A549 (cell line): ENCODE data around the gene VPS13D.

ENCODE experiments used
- BCL3 ChIP-seq: fragments of >200 bp; sonication (Bioruptor Twin); formaldehyde crosslinking; IDR thresholded peaks from 3 replicates; pipeline ENCODE4 v1.6.1; 2016
- EHMT2 ChIP-seq: fragments of 200-600 bp; sonication (generic); IDR thresholded peaks from 2 replicates; pipeline ENCODE4 v1.6.1; 2016; ENCODE audit warnings: antibody characterized with exemption, low read depth, mild to moderate bottlenecking, moderate library complexity
- ELK1 ChIP-seq: fragments of 150-350 bp; IDR thresholded peaks from 2 replicates; pipeline ENCODE4 v1.6.1; 2014; ENCODE audit warnings: low read depth, mild to moderate bottlenecking, low read length
- EP300 ChIP-seq, 2 experiments: fragments of >200 bp; sonication (Bioruptor Twin); formaldehyde crosslinking; IDR thresholded peaks; 2 replicates in 1 of 2; 3 replicates in 1 of 2; pipeline ENCODE4 v1.6.1; 2016 to 2017
- MAX ChIP-seq: IDR thresholded peaks from 2 replicates; pipeline ENCODE4 v1.6.1; 2012
- MAZ ChIP-seq: fragments of 150-350 bp; IDR thresholded peaks from 2 replicates; pipeline ENCODE4 v1.6.1; 2014; ENCODE audit warnings: antibody characterized with exemption, low read depth, low read length, borderline replicate concordance
- POLR2A ChIP-seq: IDR thresholded peaks from 2 replicates; pipeline ENCODE4 v1.6.1; 2012; ENCODE audit warnings: mild to moderate bottlenecking, low read length
- POLR2AphosphoS2 ChIP-seq: conservative IDR thresholded peaks from 2 replicates; pipeline ENCODE4 v1.6.1; 2012; ENCODE audit warnings: low read length, improper control_type of control experiment, inconsistent platforms
- REST ChIP-seq: fragments of 200-600 bp; sonication (generic); IDR thresholded peaks from 2 replicates; pipeline ENCODE4 v1.6.1; 2016; ENCODE audit warnings: antibody characterized with exemption, mild to moderate bottlenecking, moderate library complexity
- TF ChIP-seq, protein P1 (sequence below): fragments of >200 bp; sonication (Bioruptor Twin); formaldehyde crosslinking; IDR thresholded peaks from 3 replicates; pipeline ENCODE4 v1.5.1; 2016
- TF ChIP-seq, protein P2 (sequence below): IDR thresholded peaks from 2 replicates; pipeline ENCODE4 v1.6.1; 2012

DNA sequence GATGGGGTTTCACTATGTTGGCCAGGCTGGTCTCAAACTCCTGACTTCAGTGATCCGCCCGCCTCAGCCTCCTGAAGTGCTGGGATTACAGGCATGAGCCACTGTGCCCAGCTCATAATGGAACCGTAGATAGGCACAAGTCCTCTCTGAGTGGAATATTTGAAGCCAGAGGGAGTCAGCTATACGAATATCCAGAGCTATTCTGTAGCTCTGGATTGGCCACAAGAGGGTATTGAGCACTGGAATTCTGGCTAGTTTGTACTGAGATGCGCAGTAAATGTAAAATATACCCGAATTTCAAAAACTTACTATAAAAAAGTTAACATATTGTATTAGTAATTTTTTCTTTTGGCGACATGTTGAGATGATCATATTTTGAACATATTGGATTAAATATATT, 851 bp upstream of the VPS13D start:
- TF ChIP-seq, protein P1, sequence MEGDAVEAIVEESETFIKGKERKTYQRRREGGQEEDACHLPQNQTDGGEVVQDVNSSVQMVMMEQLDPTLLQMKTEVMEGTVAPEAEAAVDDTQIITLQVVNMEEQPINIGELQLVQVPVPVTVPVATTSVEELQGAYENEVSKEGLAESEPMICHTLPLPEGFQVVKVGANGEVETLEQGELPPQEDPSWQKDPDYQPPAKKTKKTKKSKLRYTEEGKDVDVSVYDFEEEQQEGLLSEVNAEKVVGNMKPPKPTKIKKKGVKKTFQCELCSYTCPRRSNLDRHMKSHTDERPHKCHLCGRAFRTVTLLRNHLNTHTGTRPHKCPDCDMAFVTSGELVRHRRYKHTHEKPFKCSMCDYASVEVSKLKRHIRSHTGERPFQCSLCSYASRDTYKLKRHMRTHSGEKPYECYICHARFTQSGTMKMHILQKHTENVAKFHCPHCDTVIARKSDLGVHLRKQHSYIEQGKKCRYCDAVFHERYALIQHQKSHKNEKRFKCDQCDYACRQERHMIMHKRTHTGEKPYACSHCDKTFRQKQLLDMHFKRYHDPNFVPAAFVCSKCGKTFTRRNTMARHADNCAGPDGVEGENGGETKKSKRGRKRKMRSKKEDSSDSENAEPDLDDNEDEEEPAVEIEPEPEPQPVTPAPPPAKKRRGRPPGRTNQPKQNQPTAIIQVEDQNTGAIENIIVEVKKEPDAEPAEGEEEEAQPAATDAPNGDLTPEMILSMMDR, result no peak
- TF ChIP-seq BCL3 (no peak), REST (no peak), POLR2AphosphoS2 (no peak), MAZ (no peak), POLR2A (no peak), EP300 (IDR thresholded peaks at IDR 0.05) (no peak), MAX (no peak), EHMT2 (no peak), ELK1 (no peak)
- TF ChIP-seq, protein P2, sequence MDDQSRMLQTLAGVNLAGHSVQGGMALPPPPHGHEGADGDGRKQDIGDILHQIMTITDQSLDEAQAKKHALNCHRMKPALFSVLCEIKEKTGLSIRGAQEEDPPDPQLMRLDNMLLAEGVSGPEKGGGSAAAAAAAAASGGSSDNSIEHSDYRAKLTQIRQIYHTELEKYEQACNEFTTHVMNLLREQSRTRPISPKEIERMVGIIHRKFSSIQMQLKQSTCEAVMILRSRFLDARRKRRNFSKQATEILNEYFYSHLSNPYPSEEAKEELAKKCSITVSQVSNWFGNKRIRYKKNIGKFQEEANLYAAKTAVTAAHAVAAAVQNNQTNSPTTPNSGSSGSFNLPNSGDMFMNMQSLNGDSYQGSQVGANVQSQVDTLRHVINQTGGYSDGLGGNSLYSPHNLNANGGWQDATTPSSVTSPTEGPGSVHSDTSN, result no peak
